Adrenal gland (tissue), 5 donors: ENCODE results near the gene LSM7.

Experiments
- CTCF ChIP-seq, 6 experiments: fragments of 450-650 bp in 4 of 6; fragments of 200-600 bp in 2 of 6; sonication (generic) in 1 of 6; IDR thresholded peaks; 1 replicate in 5 of 6; 2 replicates in 1 of 6; pipeline versions ENCODE4 v1.5.1 to v1.8.0; 2016 to 2021; ENCODE audit warnings: antibody characterized with exemption in 6 of 6, mild to moderate bottlenecking in 2 of 6, moderate library complexity in 1 of 6
- POLR2A ChIP-seq, 2 donors: fragments of 450-650 bp; IDR thresholded peaks; one replicate each; pipeline ENCODE4 v1.6.1; 2017; ENCODE audit warnings: antibody characterized with exemption in 2 of 2, mild to moderate bottlenecking in 2 of 2, moderate library complexity in 1 of 2
- donor health status: DM: no; HTN: no; CAD: no.

GRCh38 chr19:2340496-2341243 is 12.3 kb upstream of the LSM7 start:
- TF ChIP-seq CTCF (IDR thresholded peaks at IDR 0.05) (no peak), POLR2A (IDR thresholded peaks at IDR 0.05) (no peak)
